GM12891 (cell line): Measurements from ENCODE around the gene LYPD6B.

Experiments
- POLR2AphosphoS5 ChIP-seq: IDR thresholded peaks from 2 replicates; pipeline ENCODE4 v1.6.1; 2011; ENCODE audit warnings: low read depth, low read length, control low read depth
- SPI1 ChIP-seq: IDR thresholded peaks from 2 replicates; pipeline ENCODE4 v1.6.1; 2011; ENCODE audit warnings: low read depth, low read length, control low read depth
- TAF1 ChIP-seq: IDR thresholded peaks from 2 replicates; pipeline ENCODE4 v1.6.1; 2011; ENCODE audit warnings: low read depth, low read length, control low read depth

GRCh38 chr2:149261692-149262091 lies 223.2 kb downstream of the LYPD6B start:
- TF ChIP-seq TAF1 (no peak), POLR2AphosphoS5 (no peak), SPI1 (no peak)
